AG09319 (cell line): Measurements from ENCODE around the gene EFNA3.

Experiments used
- DNase-seq: peaks from one replicate; pipeline ENCODE4 v3.0.0-alpha.2; 2010; ENCODE audit warnings: low read depth; ENCODE audit errors: extremely low read depth
- CTCF ChIP-seq: IDR thresholded peaks from 2 replicates; pipeline ENCODE4 v1.5.1; 2011; ENCODE audit warnings: low read depth, mild to moderate bottlenecking, inconsistent platforms, low read length, moderate library complexity

EFNA3 gene

GRCh38 chr1:155053531-155054105 lies 25.0 kb upstream of the EFNA3 start:
- DNase-seq, result no peak
- no peak for TF ChIP-seq CTCF

- no peak for TF ChIP-seq CTCF
- DNase-seq, result no peak
Observed at GRCh38 chr1:155057104-155057503, 21.5 kb upstream of the EFNA3 start.

- no peak for DNase-seq
- TF ChIP-seq CTCF, result no peak
Observed at GRCh38 chr1:155057788-155058211, 20.8 kb upstream of the EFNA3 start.

GRCh38 chr1:155060736-155061135 lies 17.9 kb upstream of the EFNA3 start:
- DNase-seq, result no peak
- TF ChIP-seq CTCF, result no peak

- peak; percentile 96 for TF ChIP-seq CTCF
- DNase-seq, result no peak
Observed at GRCh38 chr1:155061381-155062150, 17.1 kb upstream of the EFNA3 start.

GRCh38 chr1:155062151-155062686 lies 16.4 kb upstream of the EFNA3 start:
- DNase-seq, result no peak
- no peak for TF ChIP-seq CTCF

- DNase-seq, result no peak
- peak; percentile 72 for TF ChIP-seq CTCF
Observed at GRCh38 chr1:155062702-155063411, 15.8 kb upstream of the EFNA3 start.
